ENCODE data around the gene ACSS3.

The ACSS3 gene

GRCh38 chr12:81245907-81246570 is 168.2 kb downstream of the ACSS3 start:
- no peaks in the 10 kb centered on the region for H3K36me3 Mint-ChIP-seq
- no peaks in the 10 kb centered on the region for H3K27me3 Mint-ChIP-seq
- ATAC-seq (ENCODE audit: low read depth) (no peak), DNase-seq (ENCODE audit: low spot score in 2 of 2) (no peak)
- H3K4me3 Mint-ChIP-seq: no peak overlapping the region
- no peaks in the 10 kb centered on the region for H3K4me1 Mint-ChIP-seq
- H3K9me3 Mint-ChIP-seq: peaks cover 7% of the 10 kb centered on the region
- no peak overlapping the region for H3K27ac Mint-ChIP-seq

- no peak for DNase-seq (ENCODE audit: low spot score in 2 of 2)
- no peaks in the 10 kb centered on the region for H3K27me3 Mint-ChIP-seq
- no peak overlapping the region for H3K27ac Mint-ChIP-seq
- no peak overlapping the region for H3K4me3 Mint-ChIP-seq
- peaks cover 3% of the 10 kb centered on the region for H3K9me3 Mint-ChIP-seq
- H3K4me1 Mint-ChIP-seq: no peaks in the 10 kb centered on the region
- no peak for ATAC-seq (ENCODE audit: low read depth)
- H3K36me3 Mint-ChIP-seq: no peaks in the 10 kb centered on the region
Observed at GRCh38 chr12:81249976-81250375, 172.1 kb downstream of the ACSS3 start.

- Mint-ChIP-seq H3K27ac (no peak overlapping the region), H3K9me3 (peaks cover 3% of the 10 kb centered on the region), H3K27me3 (no peaks in the 10 kb centered on the region), H3K4me3 (no peak overlapping the region), H3K36me3 (no peaks in the 10 kb centered on the region), H3K4me1 (no peaks in the 10 kb centered on the region)
- no peak for DNase-seq (ENCODE audit: low spot score in 2 of 2)
- no peak for ATAC-seq (ENCODE audit: low read depth)
Observed at GRCh38 chr12:81252228-81252627, 174.3 kb downstream of the ACSS3 start.

- no peaks in the 10 kb centered on the region for H3K4me1 Mint-ChIP-seq
- H3K36me3 Mint-ChIP-seq: no peaks in the 10 kb centered on the region
- peaks cover 2% of the 10 kb centered on the region for H3K9me3 Mint-ChIP-seq
- no peak overlapping the region for H3K4me3 Mint-ChIP-seq
- no peak overlapping the region for H3K27ac Mint-ChIP-seq
- no peak for ATAC-seq (ENCODE audit: low read depth)
- no peaks in the 10 kb centered on the region for H3K27me3 Mint-ChIP-seq
- DNase-seq (ENCODE audit: low spot score in 2 of 2): no peak
Observed at GRCh38 chr12:81253360-81253759, 175.5 kb downstream of the ACSS3 start.

- H3K36me3 Mint-ChIP-seq: no peaks in the 10 kb centered on the region
- no peak overlapping the region for H3K27ac Mint-ChIP-seq
- H3K27me3 Mint-ChIP-seq: no peaks in the 10 kb centered on the region
- no peak for ATAC-seq (ENCODE audit: low read depth)
- H3K4me3 Mint-ChIP-seq: no peak overlapping the region
- peaks cover 3% of the 10 kb centered on the region for H3K9me3 Mint-ChIP-seq
- no peak for DNase-seq (ENCODE audit: low spot score in 2 of 2)
- no peaks in the 10 kb centered on the region for H3K4me1 Mint-ChIP-seq
Observed at GRCh38 chr12:81255456-81255855, 177.6 kb downstream of the ACSS3 start.

- no peaks in the 10 kb centered on the region for H3K4me1 Mint-ChIP-seq
- H3K9me3 Mint-ChIP-seq: peaks cover 2% of the 10 kb centered on the region
- H3K27me3 Mint-ChIP-seq: no peaks in the 10 kb centered on the region
- no peak for DNase-seq (ENCODE audit: low spot score in 2 of 2)
- ATAC-seq (ENCODE audit: low read depth): no peak
- no peak overlapping the region for H3K27ac Mint-ChIP-seq
- H3K4me3 Mint-ChIP-seq: no peak overlapping the region
- H3K36me3 Mint-ChIP-seq: no peaks in the 10 kb centered on the region
Observed at GRCh38 chr12:81255947-81256346, 178.1 kb downstream of the ACSS3 start.

DNA sequence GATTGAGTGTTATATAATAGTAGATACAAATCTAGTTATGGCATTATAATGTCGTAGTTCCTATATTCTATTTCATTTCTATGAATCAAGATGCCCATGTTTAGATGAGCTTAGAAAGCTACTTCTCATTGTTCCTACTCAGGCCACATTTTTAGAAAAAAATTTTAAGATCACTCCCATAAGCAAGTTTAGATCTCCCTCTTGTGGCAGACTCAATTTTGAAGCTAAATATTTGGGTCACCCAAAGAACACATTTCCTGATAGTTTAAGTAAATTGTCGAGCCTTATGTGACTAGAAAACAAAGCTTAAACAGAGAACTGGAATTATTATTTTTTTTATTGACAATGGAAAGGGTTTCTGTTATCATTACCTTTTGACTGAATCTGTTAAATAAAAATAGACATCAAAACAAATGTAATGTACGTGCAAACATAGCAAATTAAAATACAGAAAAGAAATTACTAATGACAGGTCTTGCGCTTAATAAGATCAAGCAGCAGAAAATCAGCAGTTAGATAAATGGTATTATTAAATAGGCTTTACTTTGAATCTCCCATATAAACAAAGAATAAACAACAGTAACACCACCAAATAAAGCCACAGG is 180.2 kb downstream of the ACSS3 start:
- Mint-ChIP-seq H3K9me3 (peaks cover 2% of the 10 kb centered on the region), H3K36me3 (no peaks in the 10 kb centered on the region), H3K27me3 (no peaks in the 10 kb centered on the region), H3K27ac (no peak overlapping the region), H3K4me3 (no peak overlapping the region), H3K4me1 (no peaks in the 10 kb centered on the region)
- no peak for DNase-seq (ENCODE audit: low spot score in 2 of 2)
- ATAC-seq (ENCODE audit: low read depth): no peak

- no peaks in the 10 kb centered on the region for H3K4me1 Mint-ChIP-seq
- no peak overlapping the region for H3K4me3 Mint-ChIP-seq
- no peak for ATAC-seq (ENCODE audit: low read depth)
- H3K27ac Mint-ChIP-seq: no peak overlapping the region
- no peaks in the 10 kb centered on the region for H3K36me3 Mint-ChIP-seq
- H3K27me3 Mint-ChIP-seq: no peaks in the 10 kb centered on the region
- H3K9me3 Mint-ChIP-seq: peaks cover 3% of the 10 kb centered on the region
- no peak for DNase-seq (ENCODE audit: low spot score in 2 of 2)
Observed at GRCh38 chr12:81259360-81259759, 181.5 kb downstream of the ACSS3 start.

DNA sequence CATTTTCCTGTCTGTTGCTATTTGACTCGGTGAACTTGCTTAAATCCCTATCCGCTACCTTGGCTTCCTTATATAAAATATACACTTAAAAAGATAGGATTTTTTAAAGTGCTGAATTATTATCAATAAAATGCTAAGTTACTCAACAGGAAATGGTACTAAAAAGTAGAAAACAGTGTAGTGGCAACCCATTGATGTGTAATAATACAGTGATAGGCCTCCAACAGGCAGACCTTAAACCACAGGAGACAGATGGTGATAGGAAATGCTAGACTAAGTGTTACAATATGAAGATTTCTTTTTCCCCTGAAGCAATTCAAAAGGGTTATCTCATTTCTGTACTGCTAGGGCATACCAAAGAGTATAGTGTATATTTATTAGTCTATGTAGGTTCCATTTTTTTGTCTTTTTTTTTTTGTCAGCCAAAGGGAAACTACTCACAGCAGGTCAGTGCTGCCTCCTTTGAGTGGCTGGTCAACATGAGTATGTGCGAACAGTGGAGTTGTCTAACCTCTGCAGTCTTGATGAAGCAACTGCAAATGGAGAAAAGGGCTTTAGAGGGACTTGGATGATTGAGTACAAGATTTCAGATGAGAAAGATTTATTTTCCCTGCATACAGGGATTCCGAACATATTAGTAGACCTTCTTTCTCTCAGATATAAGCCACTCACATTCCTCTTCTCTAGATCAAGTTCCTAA is 183.8 kb downstream of the ACSS3 start:
- Mint-ChIP-seq H3K27ac (no peak overlapping the region), H3K36me3 (no peaks in the 10 kb centered on the region)

DNA sequence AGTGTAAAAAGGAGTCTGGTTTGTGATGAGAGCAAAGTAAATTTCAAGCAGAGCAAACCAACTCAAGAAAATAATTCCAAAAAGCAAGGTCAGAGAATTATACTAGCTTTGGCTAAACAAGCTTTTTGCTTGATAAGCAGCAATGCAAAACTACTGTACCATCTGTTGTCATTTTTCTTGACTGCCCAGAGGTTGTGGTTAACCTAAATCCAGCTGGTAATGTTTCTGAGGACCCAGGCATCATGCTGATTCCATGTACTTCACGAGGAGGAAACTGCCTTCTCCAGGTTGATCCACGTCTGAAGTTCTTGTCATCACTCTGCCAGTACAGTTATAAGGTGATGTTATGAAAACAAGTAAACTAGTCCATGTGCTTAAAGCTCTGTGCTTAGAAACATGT is 185.2 kb downstream of the ACSS3 start:
- Mint-ChIP-seq H3K4me3 (no peak overlapping the region), H3K9me3 (peaks cover 3% of the 10 kb centered on the region), H3K27ac (no peak overlapping the region), H3K27me3 (no peaks in the 10 kb centered on the region), H3K36me3 (no peaks in the 10 kb centered on the region), H3K4me1 (no peaks in the 10 kb centered on the region)
- DNase-seq (ENCODE audit: low spot score in 2 of 2) (no peak), ATAC-seq (ENCODE audit: low read depth) (no peak)

More for the DNA sequence above, 183.8 kb downstream of the ACSS3 start:
- H3K4me3 Mint-ChIP-seq: no peak overlapping the region
- DNase-seq (ENCODE audit: low spot score in 2 of 2) (no peak), ATAC-seq (ENCODE audit: low read depth) (no peak)
- no peaks in the 10 kb centered on the region for H3K4me1 Mint-ChIP-seq
- H3K27me3 Mint-ChIP-seq: no peaks in the 10 kb centered on the region
- peaks cover 3% of the 10 kb centered on the region for H3K9me3 Mint-ChIP-seq

- Mint-ChIP-seq H3K27me3 (no peaks in the 10 kb centered on the region), H3K27ac (no peak overlapping the region), H3K9me3 (no peaks in the 10 kb centered on the region), H3K4me3 (no peak overlapping the region), H3K36me3 (no peaks in the 10 kb centered on the region), H3K4me1 (no peaks in the 10 kb centered on the region)
- ATAC-seq (ENCODE audit: low read depth) (no peak), DNase-seq (ENCODE audit: low spot score in 2 of 2) (no peak)
Observed at GRCh38 chr12:81270385-81270784, 192.5 kb downstream of the ACSS3 start.

DNA sequence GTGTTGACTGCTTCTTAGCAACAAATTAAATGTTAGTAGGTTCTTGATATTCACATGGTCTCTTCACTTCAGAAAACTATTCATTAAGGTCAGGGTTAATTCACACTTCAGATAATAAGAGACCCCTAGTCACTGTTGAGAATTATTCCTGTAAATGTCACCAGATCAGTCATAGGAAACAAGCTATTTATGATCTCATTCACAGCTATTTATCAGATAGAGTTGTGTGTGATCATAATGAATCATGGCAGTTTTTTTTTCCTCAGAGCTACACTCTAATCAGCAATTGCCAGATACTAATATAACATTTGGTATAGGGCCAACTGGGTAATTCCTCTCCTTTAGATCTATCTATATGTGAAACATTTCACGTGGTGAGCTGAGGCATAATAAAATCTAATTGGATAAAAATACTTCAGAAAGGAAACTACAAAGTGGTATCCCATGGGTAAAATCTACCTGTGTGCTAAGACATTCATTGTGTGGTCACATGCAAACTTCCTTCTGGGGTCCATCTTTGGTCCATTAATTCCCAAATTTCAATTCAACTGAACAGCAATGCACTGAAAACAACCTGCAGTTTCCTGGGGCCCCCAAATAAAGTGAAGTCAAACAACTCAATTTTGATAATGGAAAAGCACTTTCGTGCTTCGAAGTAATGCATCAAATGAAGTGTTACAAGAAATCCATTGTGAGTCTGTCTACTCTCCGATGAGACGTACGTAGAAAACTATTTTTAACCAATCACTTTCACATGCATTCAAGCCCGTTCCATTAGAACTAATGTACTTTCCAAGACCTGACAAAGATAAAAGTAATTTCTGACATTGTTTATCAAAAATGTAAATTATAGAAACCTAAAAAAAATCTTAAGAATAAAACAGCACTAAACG is 197.0 kb downstream of the ACSS3 start:
- ATAC-seq (ENCODE audit: low read depth): no peak
- H3K27ac Mint-ChIP-seq: no peak overlapping the region
- H3K27me3 Mint-ChIP-seq: no peaks in the 10 kb centered on the region

DNA sequence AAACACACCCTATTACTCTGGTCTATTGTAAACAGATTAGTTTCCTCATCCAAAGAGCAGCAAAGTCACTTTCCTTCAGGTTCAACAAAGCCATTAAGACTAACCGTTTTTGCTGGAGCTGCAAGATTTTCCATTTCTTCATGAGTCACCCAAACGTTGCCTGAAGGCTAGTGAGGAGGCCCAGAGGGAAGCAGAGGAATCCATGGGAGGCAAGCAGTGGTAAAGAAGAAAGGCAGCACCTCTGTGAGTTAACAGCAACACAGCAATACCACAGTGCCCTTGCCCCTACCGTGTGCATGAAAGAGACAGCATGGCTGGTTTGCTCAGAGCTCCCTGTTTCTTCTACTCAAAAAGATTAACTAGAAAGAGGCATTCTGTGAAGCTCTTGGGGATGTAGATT is 206.3 kb downstream of the ACSS3 start:
- H3K4me3 Mint-ChIP-seq: no peak overlapping the region
- H3K9me3 Mint-ChIP-seq: peaks cover 2% of the 10 kb centered on the region
- DNase-seq (ENCODE audit: low spot score in 2 of 2): no peak
- no peak for ATAC-seq (ENCODE audit: low read depth)
- H3K27me3 Mint-ChIP-seq: no peaks in the 10 kb centered on the region
- H3K27ac Mint-ChIP-seq: no peak overlapping the region
- no peaks in the 10 kb centered on the region for H3K36me3 Mint-ChIP-seq
- no peaks in the 10 kb centered on the region for H3K4me1 Mint-ChIP-seq

More for the DNA sequence above, 197.0 kb downstream of the ACSS3 start:
- DNase-seq (ENCODE audit: low spot score in 2 of 2): no peak
- H3K4me3 Mint-ChIP-seq: no peak overlapping the region
- no peaks in the 10 kb centered on the region for H3K4me1 Mint-ChIP-seq
- peaks cover 3% of the 10 kb centered on the region for H3K9me3 Mint-ChIP-seq
- H3K36me3 Mint-ChIP-seq: no peaks in the 10 kb centered on the region

DNA sequence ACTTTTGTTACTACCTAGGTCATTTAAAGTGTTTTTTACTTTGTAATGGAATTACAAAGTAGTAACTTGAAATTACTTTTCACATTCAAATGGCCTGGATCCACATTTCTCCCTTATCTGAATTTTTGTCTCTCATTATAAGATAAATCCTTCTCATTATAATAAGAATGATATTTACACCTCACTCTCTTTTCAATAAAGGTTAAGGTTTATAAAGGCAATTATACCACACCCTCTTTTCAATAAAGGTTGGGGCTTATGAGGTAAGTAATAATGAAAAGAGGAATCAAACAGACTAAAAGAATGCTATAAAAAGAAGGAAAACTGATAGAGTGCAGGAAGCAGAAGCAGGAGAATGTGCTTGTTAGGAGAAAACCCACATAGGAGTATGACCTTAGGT is 210.8 kb downstream of the ACSS3 start:
- H3K9me3 Mint-ChIP-seq: peaks cover 2% of the 10 kb centered on the region
- ATAC-seq (ENCODE audit: low read depth) (no peak), DNase-seq (ENCODE audit: low spot score in 2 of 2) (no peak)
- no peaks in the 10 kb centered on the region for H3K4me1 Mint-ChIP-seq
- no peak overlapping the region for H3K27ac Mint-ChIP-seq
- no peak overlapping the region for H3K4me3 Mint-ChIP-seq
- no peaks in the 10 kb centered on the region for H3K36me3 Mint-ChIP-seq
- no peaks in the 10 kb centered on the region for H3K27me3 Mint-ChIP-seq
